RWPE1 (cell line): Measurements from ENCODE around the gene NMNAT2.
A peak's percentile ranks its signal among the peaks of the same experiment; 100 is the strongest.

Source experiments
- CTCF ChIA-PET: fragments of 350-600 bp; sonication (Branson Sonifier 250); formaldehyde crosslinking; extraction: SDS; loops from one replicate; lab custom pipeline; 2021; lab: Yijun Ruan, JAX
- POLR2A ChIA-PET: fragments of 400-600 bp; formaldehyde crosslinking; extraction: SDS; loops from one replicate; lab custom pipeline; 2020; ENCODE audit warnings: antibody characterized with exemption; ENCODE audit not compliant: low non-redundant PET; lab: Yijun Ruan, JAX
- DNase-seq: peaks from one replicate; pipeline ENCODE4 v3.0.0; 2012; ENCODE audit warnings: low spot score
- H3K27ac ChIP-seq: fragments of 450-650 bp; 2 replicates; pipeline ENCODE4 v1.5.1; 2017
- TF ChIP-seq, protein P1 (sequence below): fragments of 450-650 bp; conservative IDR thresholded peaks from 2 replicates; pipeline ENCODE4 v1.5.1; 2017; ENCODE audit warnings: low read depth, mild to moderate bottlenecking

NMNAT2 gene

DNA sequence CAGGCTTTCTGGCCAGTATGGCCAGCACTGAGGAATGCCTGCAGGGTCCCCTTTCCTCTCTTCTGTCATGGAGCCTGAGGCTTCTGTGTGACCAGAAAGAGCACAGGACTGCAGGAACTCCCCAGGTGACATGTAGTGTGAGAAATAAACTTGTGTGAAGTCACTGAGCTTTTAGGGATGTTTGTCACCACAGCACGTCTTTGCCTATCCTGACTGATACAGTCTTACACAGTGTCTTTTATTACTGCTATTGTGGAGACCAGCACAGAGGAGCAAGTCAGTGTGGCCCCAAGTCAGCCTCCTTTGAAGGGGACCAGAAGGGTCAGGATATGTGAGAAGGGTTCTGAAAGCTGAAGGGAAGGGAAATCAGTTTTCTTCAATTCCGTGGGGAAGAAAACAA, 129.6 kb downstream of the NMNAT2 start:
- ChIA-PET POLR2A (no interaction called here), CTCF (no interaction called here)
- H3K27ac ChIP-seq: no peak overlapping the region

DNA sequence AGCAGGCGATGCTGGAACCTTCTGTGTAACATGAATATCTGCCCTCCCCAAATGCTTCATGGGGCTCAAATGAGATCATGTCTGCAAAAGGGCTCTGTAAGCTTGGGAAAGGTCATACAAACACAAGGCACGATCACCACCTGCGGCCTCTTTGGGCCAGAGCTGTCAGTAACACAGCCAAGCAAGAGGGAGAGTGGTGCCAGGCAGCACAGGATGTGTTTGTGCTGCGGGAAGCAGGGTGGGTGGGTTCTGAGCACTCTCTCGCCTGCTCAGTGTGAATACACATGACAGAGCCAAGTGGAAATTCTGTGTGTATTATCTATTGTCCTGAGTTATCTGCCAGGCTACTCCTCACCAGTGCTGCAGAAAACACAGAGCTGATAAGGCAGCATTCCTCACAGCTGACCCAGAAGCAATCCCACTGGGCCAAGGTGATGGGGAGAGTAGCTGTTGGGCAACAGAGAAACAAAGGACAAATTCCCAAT, 130.9 kb downstream of the NMNAT2 start:
- CTCF ChIA-PET: no interaction called here
- POLR2A ChIA-PET: no interaction called here
- DNase-seq: no peak
- TF ChIP-seq, protein P1, sequence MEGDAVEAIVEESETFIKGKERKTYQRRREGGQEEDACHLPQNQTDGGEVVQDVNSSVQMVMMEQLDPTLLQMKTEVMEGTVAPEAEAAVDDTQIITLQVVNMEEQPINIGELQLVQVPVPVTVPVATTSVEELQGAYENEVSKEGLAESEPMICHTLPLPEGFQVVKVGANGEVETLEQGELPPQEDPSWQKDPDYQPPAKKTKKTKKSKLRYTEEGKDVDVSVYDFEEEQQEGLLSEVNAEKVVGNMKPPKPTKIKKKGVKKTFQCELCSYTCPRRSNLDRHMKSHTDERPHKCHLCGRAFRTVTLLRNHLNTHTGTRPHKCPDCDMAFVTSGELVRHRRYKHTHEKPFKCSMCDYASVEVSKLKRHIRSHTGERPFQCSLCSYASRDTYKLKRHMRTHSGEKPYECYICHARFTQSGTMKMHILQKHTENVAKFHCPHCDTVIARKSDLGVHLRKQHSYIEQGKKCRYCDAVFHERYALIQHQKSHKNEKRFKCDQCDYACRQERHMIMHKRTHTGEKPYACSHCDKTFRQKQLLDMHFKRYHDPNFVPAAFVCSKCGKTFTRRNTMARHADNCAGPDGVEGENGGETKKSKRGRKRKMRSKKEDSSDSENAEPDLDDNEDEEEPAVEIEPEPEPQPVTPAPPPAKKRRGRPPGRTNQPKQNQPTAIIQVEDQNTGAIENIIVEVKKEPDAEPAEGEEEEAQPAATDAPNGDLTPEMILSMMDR: no peak
- no peak overlapping the region for H3K27ac ChIP-seq

More for the DNA sequence above, 129.6 kb downstream of the NMNAT2 start:
- DNase-seq: no peak
- TF ChIP-seq, protein P1: no peak

DNA sequence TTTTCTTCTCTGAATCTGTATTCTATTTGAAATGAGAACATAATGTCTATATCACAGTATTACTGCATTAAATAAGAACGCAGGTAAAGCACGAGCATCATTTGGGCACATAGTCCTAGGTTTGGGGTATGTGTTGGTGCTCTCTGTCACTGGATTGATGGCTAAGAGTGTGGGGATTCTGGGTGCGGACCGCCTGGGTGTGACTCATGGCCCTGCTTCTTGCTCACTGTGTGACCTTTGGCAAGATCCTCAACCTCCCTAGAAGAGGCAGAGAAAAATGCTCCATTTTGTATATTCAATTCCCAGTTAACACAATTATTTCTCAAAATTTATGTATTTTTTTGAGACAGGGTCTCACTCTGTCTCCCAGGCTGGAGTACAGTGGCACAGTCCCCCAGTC, 132.4 kb downstream of the NMNAT2 start:
- H3K27ac ChIP-seq: no peak overlapping the region
- TF ChIP-seq, protein P1: no peak
- DNase-seq: no peak
- ChIA-PET CTCF (interaction anchor here (0.7 kb wide), 1 partner anchor 10 kb away, joined by 3 read pairs; no protein-coding TSS in a partner anchor), POLR2A (no interaction called here)

DNA sequence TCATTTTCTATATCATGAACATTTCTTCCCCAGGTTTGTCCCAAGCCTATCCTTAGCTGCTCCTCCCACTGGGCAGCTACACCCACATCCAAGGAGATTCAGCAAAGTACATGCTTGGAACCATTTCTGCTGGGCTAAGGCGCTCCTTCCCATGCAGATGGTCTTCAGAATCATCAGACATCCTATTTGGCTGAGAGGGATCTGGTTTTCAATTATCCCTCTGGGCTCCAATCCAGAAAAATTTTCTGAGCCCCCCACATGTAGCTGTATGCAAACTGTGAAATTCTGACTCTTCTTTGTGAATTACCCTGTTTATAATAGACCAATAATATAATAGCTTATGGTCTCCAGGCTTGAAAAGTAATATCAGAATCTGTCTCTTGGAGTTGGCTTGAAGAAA, 132.9 kb downstream of the NMNAT2 start:
- CTCF ChIA-PET: interaction anchor here (0.7 kb wide), 1 partner anchor 10 kb away, joined by 3 read pairs; no protein-coding TSS in a partner anchor

DNA sequence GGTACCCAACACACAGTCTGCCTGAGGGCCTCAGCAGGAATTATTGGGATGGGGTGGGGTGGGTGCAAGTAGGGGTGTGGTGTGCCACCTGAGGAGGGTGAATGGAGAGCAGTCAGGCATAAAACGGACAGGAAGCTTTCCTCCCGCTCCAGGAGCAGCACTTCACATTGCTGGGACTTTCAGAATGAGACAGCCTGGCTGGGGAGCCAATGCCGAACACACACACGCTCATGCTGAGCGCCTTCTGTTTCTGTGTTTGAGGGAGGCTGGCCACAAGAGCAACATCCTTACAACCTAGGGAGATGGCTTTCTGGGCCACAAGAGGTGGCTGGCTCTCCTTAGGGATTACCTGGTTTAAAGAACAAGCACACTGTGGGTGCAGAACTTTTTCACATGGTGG, 134.1 kb downstream of the NMNAT2 start:
- TF ChIP-seq, protein P1: no peak
- ChIA-PET POLR2A (no interaction called here), CTCF (interaction anchor here (0.6 to 5.3 kb wide), 4 partner anchors 8 to 491 kb away, joined by 4 to 36 read pairs (median 7); no protein-coding TSS in a partner anchor)
- H3K27ac ChIP-seq: peak overlapping the region; percentile 94
- no peak for DNase-seq

More for the DNA sequence above, 132.9 kb downstream of the NMNAT2 start:
- TF ChIP-seq, protein P1: no peak
- no peak overlapping the region for H3K27ac ChIP-seq
- DNase-seq: no peak
- POLR2A ChIA-PET: no interaction called here

DNA sequence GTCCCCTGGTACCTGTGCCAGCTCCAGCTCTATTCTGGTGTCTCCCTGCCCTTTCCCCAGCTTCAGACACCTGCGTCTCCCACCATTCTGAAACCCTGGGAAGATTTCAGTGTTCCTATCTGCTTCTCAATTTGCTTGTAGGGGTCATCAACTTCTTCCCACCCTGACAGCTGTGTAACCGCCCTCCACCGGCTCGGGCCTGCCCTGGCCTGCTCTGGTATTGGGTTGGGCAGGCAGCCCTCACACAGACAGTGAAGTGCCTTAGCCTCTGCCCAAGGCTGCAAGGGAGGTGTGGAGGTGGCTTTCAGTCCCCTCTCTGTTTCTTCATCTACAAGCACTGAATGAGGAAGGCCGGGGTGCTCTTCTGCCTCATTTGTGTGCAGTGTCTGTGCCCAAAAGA, 134.9 kb downstream of the NMNAT2 start:
- DNase-seq: no peak
- ChIA-PET POLR2A (no interaction called here), CTCF (interaction anchor here (0.6 to 5.3 kb wide), 3 partner anchors 35 to 688 kb away, joined by 3 to 36 read pairs (median 9); no protein-coding TSS in a partner anchor)
- peak overlapping the region; percentile 94 for H3K27ac ChIP-seq
- TF ChIP-seq, protein P1: no peak
